Nephron progenitor cell (in vitro differentiated cells): ENCODE data around the gene MYH1.

Source experiments
- DNase-seq: peaks from one replicate; pipeline ENCODE4 v3.0.0; 2021
- H3K27ac Mint-ChIP-seq: 2 replicates; pipeline ENCODE4 v1.8.0; 2021; ENCODE audit warnings: mild to moderate bottlenecking, moderate library complexity, mixed read lengths
- H3K27me3 Mint-ChIP-seq: 2 replicates; pipeline ENCODE4 v1.8.0; 2021; ENCODE audit warnings: mild to moderate bottlenecking, low read depth, mixed read lengths; ENCODE audit not compliant: poor library complexity
- H3K36me3 Mint-ChIP-seq: 2 replicates; pipeline ENCODE4 v1.8.0; 2021; ENCODE audit warnings: low read depth, mixed read lengths
- H3K4me1 Mint-ChIP-seq: 2 replicates; pipeline ENCODE4 v1.8.0; 2021; ENCODE audit warnings: mixed read lengths
- H3K4me3 Mint-ChIP-seq: 2 replicates; pipeline ENCODE4 v1.8.0; 2021; ENCODE audit warnings: mild to moderate bottlenecking, moderate library complexity, mixed read lengths
- H3K9me3 Mint-ChIP-seq: 2 replicates; pipeline ENCODE4 v1.8.0; 2021; ENCODE audit warnings: mild to moderate bottlenecking, moderate library complexity, mixed read lengths
- TF ChIP-seq, protein P1 (sequence below): fragments of 200-600 bp; sonication (generic); IDR thresholded peaks from 2 replicates; pipeline ENCODE4 v1.5.0; 2021; ENCODE audit warnings: antibody characterized with exemption

MYH1 gene

GRCh38 chr17:10513299-10514067 is 4.9 kb downstream of the MYH1 start:
- DNase-seq: no peak
- Mint-ChIP-seq H3K27ac (no peak overlapping the region), H3K4me3 (no peak overlapping the region)

GRCh38 chr17:10512856-10513255 is 5.5 kb downstream of the MYH1 start:
- Mint-ChIP-seq H3K36me3 (no peaks in the 10 kb centered on the region), H3K27ac (no peak overlapping the region), H3K4me1 (no peaks in the 10 kb centered on the region), H3K27me3 (peaks cover 5% of the 10 kb centered on the region), H3K4me3 (no peak overlapping the region), H3K9me3 (no peaks in the 10 kb centered on the region)
- DNase-seq: no peak
- TF ChIP-seq, protein P1, sequence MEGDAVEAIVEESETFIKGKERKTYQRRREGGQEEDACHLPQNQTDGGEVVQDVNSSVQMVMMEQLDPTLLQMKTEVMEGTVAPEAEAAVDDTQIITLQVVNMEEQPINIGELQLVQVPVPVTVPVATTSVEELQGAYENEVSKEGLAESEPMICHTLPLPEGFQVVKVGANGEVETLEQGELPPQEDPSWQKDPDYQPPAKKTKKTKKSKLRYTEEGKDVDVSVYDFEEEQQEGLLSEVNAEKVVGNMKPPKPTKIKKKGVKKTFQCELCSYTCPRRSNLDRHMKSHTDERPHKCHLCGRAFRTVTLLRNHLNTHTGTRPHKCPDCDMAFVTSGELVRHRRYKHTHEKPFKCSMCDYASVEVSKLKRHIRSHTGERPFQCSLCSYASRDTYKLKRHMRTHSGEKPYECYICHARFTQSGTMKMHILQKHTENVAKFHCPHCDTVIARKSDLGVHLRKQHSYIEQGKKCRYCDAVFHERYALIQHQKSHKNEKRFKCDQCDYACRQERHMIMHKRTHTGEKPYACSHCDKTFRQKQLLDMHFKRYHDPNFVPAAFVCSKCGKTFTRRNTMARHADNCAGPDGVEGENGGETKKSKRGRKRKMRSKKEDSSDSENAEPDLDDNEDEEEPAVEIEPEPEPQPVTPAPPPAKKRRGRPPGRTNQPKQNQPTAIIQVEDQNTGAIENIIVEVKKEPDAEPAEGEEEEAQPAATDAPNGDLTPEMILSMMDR: no peak

More at GRCh38 chr17:10513299-10514067, 4.9 kb downstream of the MYH1 start:
- H3K27me3 Mint-ChIP-seq: peaks cover 5% of the 10 kb centered on the region
- no peaks in the 10 kb centered on the region for H3K36me3 Mint-ChIP-seq
- H3K4me1 Mint-ChIP-seq: no peaks in the 10 kb centered on the region
- TF ChIP-seq, protein P1: no peak
- no peaks in the 10 kb centered on the region for H3K9me3 Mint-ChIP-seq

DNA sequence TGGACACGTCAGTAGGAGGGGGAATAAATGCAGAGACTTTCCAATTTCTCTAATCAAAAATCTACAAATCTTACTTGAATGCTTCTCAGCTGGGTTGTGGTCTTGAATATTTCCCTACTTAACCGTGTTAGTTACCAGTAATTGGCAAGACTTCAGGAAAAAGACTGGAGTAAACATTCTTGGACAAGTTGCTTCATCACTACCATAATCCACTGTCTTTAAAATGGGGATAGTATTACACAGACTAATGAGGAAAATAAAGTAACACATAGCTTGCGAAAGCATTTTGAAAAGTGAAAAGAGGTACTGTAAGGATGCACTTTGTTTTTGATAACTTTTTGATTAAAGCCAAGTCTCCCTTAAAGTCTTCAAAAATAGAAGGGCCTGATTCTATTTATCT is 18.4 kb downstream of the MYH1 start:
- Mint-ChIP-seq H3K27me3 (peaks cover 5% of the 10 kb centered on the region), H3K36me3 (no peaks in the 10 kb centered on the region), H3K27ac (no peak overlapping the region), H3K4me3 (no peak overlapping the region), H3K4me1 (no peaks in the 10 kb centered on the region), H3K9me3 (no peaks in the 10 kb centered on the region)
- DNase-seq: no peak
- TF ChIP-seq, protein P1: no peak

GRCh38 chr17:10492004-10492403 is 26.3 kb downstream of the MYH1 start:
- Mint-ChIP-seq H3K27me3 (peaks cover 5% of the 10 kb centered on the region), H3K36me3 (no peaks in the 10 kb centered on the region), H3K4me3 (no peak overlapping the region), H3K27ac (no peak overlapping the region), H3K4me1 (peaks cover 9% of the 10 kb centered on the region), H3K9me3 (peaks cover 38% of the 10 kb centered on the region)
- TF ChIP-seq, protein P1: no peak
- no peak for DNase-seq

GRCh38 chr17:10482252-10482651 is 36.1 kb downstream of the MYH1 start:
- H3K9me3 Mint-ChIP-seq: peaks cover 50% of the 10 kb centered on the region
- no peaks in the 10 kb centered on the region for H3K4me1 Mint-ChIP-seq
- DNase-seq: no peak
- H3K27me3 Mint-ChIP-seq: peaks cover 7% of the 10 kb centered on the region
- H3K36me3 Mint-ChIP-seq: no peaks in the 10 kb centered on the region
- TF ChIP-seq, protein P1: no peak
- no peak overlapping the region for H3K4me3 Mint-ChIP-seq
- no peak overlapping the region for H3K27ac Mint-ChIP-seq

- TF ChIP-seq, protein P1: no peak
- no peaks in the 10 kb centered on the region for H3K36me3 Mint-ChIP-seq
- H3K4me1 Mint-ChIP-seq: no peaks in the 10 kb centered on the region
- H3K27ac Mint-ChIP-seq: no peak overlapping the region
- DNase-seq: no peak
- H3K27me3 Mint-ChIP-seq: no peaks in the 10 kb centered on the region
- H3K9me3 Mint-ChIP-seq: peaks cover 12% of the 10 kb centered on the region
- H3K4me3 Mint-ChIP-seq: no peak overlapping the region
These were observed 40.6 kb downstream of the MYH1 start for GRCh38 chr17:10477701-10478100.
